ENCODE results near the gene SHMT1. TPM values are rescaled to one million over a fixed set of nuclear protein-coding genes. Genes with fewer than 3 reads are reported as not detected.

Gene SHMT1
- polyA plus RNA-seq, 2 of the 4 experiments (the other 2 are of a cell fraction), result 43.2 to 62.1 TPM

DNA sequence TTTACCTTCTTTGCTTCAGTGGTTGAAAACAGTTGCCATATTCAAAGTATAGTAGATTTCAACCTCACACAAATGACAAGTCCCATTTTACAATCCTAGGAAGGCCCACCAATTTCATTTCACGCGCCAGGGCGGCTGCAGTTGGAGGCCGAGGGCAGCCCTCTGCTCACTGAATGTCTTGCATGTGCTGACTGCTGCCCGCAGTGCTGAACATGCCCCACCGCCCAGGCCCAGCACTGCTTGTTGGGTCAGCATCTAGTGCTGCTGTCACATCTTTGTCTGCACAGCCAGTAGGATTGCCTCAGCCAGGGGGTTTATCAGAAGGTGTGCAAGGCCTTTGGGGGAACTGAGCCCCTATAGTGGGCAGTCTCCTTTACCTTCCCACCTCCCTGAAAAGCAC, 36.8 kb downstream of the SHMT1 start:
- DNase-seq (ENCODE audit: low read depth in 1 of 2, low spot score in 1 of 2) (no peak), ATAC-seq (no peak), FAIRE-seq (no peak)
- Histone ChIP-seq H3K4me1 (no peaks in the 10 kb centered on the region), H3K27ac (no peak overlapping the region), H3K9me3 (no peaks in the 10 kb centered on the region), H3K4me2 (no peak overlapping the region), H3K4me3 (no peak overlapping the region)
- TF ChIP-seq, protein P1, sequence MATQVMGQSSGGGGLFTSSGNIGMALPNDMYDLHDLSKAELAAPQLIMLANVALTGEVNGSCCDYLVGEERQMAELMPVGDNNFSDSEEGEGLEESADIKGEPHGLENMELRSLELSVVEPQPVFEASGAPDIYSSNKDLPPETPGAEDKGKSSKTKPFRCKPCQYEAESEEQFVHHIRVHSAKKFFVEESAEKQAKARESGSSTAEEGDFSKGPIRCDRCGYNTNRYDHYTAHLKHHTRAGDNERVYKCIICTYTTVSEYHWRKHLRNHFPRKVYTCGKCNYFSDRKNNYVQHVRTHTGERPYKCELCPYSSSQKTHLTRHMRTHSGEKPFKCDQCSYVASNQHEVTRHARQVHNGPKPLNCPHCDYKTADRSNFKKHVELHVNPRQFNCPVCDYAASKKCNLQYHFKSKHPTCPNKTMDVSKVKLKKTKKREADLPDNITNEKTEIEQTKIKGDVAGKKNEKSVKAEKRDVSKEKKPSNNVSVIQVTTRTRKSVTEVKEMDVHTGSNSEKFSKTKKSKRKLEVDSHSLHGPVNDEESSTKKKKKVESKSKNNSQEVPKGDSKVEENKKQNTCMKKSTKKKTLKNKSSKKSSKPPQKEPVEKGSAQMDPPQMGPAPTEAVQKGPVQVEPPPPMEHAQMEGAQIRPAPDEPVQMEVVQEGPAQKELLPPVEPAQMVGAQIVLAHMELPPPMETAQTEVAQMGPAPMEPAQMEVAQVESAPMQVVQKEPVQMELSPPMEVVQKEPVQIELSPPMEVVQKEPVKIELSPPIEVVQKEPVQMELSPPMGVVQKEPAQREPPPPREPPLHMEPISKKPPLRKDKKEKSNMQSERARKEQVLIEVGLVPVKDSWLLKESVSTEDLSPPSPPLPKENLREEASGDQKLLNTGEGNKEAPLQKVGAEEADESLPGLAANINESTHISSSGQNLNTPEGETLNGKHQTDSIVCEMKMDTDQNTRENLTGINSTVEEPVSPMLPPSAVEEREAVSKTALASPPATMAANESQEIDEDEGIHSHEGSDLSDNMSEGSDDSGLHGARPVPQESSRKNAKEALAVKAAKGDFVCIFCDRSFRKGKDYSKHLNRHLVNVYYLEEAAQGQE (IDR thresholded peaks at IDR 0.05), result no peak
- TF ChIP-seq PHF8 (IDR thresholded peaks at IDR 0.05; ENCODE audit: borderline replicate concordance, low read depth) (no peak), HOXB5 (CRISPR knock-in tag; IDR thresholded peaks at IDR 0.05) (no peak), RFX5 (IDR thresholded peaks at IDR 0.05) (no peak), SMC3 (IDR thresholded peaks at IDR 0.05) (no peak), TP53 (CRISPR knock-in tag; IDR thresholded peaks at IDR 0.05) (no peak), NR3C1 (IDR thresholded peaks at IDR 0.05) (no peak), RARB (CRISPR knock-in tag; IDR thresholded peaks at IDR 0.05) (no peak)
- TF ChIP-seq, protein P2, sequence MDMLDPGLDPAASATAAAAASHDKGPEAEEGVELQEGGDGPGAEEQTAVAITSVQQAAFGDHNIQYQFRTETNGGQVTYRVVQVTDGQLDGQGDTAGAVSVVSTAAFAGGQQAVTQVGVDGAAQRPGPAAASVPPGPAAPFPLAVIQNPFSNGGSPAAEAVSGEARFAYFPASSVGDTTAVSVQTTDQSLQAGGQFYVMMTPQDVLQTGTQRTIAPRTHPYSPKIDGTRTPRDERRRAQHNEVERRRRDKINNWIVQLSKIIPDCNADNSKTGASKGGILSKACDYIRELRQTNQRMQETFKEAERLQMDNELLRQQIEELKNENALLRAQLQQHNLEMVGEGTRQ (IDR thresholded peaks at IDR 0.05), result no peak
- WGBS (ENCODE audit: missing lambda C conversion rate), result 94% methylated on average over 5 of the region's 6 CpGs
- ChIA-PET POLR2A (no interaction called here), CTCF (interaction anchor here (1.2 kb wide), 1 partner anchor 25 kb away, joined by 3 read pairs; no protein-coding TSS in a partner anchor)

DNA sequence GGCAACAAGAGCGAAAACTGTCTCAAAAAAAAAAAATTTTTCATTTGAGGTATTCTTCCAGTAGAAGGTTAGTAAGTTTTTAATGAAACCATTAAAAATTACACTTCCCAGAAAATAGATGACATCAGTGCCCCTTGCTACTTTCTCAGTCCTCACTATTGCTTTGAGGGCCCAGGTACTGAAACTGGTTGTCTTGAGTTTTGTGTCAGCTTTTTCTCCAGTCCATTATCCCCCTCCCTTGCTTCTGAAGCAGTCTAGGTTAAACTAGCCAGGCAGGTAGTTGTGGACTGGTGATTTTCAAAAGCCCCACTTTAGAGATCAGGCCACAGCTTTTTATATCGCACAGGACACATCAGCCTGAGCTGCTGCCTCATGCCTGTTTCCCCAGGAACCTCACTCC, 37.3 kb downstream of the SHMT1 start:
- CTCF ChIA-PET, result interaction anchor here (0.6 to 1.2 kb wide), 2 partner anchors 26 to 36 kb away, joined by 3 read pairs; no protein-coding TSS in a partner anchor
- POLR2A ChIA-PET, result no interaction called here
- Histone ChIP-seq H3K4me1 (no peaks in the 10 kb centered on the region), H3K27ac (no peak overlapping the region), H3K4me2 (no peak overlapping the region), H3K4me3 (no peak overlapping the region), H3K9me3 (no peaks in the 10 kb centered on the region)
- TF ChIP-seq RARB (CRISPR knock-in tag; IDR thresholded peaks at IDR 0.05), result no peak
- no peak for TF ChIP-seq TP53 (CRISPR knock-in tag; IDR thresholded peaks at IDR 0.05)
- TF ChIP-seq, protein P3, sequence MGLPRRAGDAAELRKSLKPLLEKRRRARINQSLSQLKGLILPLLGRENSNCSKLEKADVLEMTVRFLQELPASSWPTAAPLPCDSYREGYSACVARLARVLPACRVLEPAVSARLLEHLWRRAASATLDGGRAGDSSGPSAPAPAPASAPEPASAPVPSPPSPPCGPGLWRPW (IDR thresholded peaks at IDR 0.05), result no peak
- no peak for TF ChIP-seq HDAC2 (IDR thresholded peaks at IDR 0.05)
- FAIRE-seq, result no peak
- 93% methylated on average over 2 of the region's 2 CpGs for WGBS (ENCODE audit: missing lambda C conversion rate)
- no peak for ATAC-seq
- no peak for DNase-seq (ENCODE audit: low read depth in 1 of 2, low spot score in 1 of 2)

DNA sequence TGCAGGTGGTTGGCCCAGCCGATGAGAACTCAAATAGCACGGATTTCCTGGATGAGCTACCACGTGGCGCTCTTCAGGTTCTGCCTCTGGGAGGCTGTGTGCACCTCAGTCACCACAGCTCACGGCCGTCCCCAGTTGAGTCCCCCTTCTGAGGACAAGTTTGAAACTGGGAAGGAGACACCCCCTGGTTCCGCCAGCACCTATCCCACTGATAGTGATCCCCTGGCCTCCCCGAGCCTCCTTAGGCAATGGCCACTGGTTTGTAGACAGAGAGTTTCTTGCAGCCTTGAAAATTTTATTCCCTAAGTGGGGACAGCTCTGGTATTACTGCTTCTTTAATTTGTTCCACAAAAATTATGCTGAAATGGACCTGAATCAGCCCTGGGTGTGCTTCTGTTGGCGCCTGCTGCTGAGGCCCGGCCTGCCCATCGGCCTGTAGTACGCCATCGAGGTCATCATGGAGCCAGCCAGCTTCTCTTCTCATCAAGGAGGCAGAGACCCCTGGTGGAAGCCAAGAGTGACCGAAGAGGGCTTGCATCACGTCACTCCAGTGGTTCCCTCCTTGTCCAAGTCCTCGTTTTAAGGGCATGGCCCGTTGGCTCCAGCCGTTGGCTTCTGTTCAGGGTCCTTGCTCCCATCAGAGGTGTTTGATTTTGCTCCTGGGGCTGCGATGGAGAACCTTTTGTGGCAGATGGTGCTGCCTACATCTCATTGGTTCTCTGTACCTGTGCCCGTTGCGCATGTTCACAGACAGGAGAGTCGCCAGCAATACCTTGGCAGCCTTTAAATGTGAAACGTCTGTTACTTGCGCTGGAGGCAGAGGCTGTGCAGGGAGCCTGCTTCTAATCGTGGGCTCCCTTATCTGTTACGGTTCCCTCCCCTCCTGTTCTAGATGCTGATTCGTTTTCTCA, 39.0 kb downstream of the SHMT1 start:
- 0 out of 2 replicates have a peak, but pooled peaks have one; percentile 1 for TF ChIP-seq NFE2L2 (conservative IDR thresholded peaks at IDR 0.05; ENCODE audit: low read length)
- no peak for TF ChIP-seq HEYL (CRISPR knock-in tag; IDR thresholded peaks at IDR 0.05)
- 94% methylated on average over 27 of the region's 27 CpGs for WGBS (ENCODE audit: missing lambda C conversion rate)
- FAIRE-seq (no peak), DNase-seq (ENCODE audit: low read depth in 1 of 2, low spot score in 1 of 2) (no peak), ATAC-seq (no peak)
- Histone ChIP-seq H3K4me3 (no peak overlapping the region), H3K4me1 (no peaks in the 10 kb centered on the region; the same call in 2 of the 3 replicates), H3K4me2 (no peak overlapping the region), H3K9me3 (no peaks in the 10 kb centered on the region), H3K27ac (no peak overlapping the region)
- ChIA-PET POLR2A (no interaction called here), CTCF (interaction anchor here (2.0 kb wide), 1 partner anchor 76 kb away, joined by 7 read pairs; no protein-coding TSS in a partner anchor)
